BLaER1 (cell line): ENCODE data around the gene RAPGEF4.

ENCODE experiments used
- H3K27ac ChIP-seq: shearing (Covaris generic); formaldehyde crosslinking; 2 replicates; pipeline ENCODE4 v1.8.1; 2022
- H3K27me3 ChIP-seq: shearing (Covaris generic); formaldehyde crosslinking; 2 replicates; pipeline ENCODE4 v1.8.1; 2022
- H3K36me3 ChIP-seq: shearing (Covaris generic); formaldehyde crosslinking; 2 replicates; pipeline ENCODE4 v1.8.1; 2022
- H3K4me1 ChIP-seq: shearing (Covaris generic); formaldehyde crosslinking; 2 replicates; pipeline ENCODE4 v1.8.1; 2022
- H3K4me2 ChIP-seq: shearing (Covaris generic); formaldehyde crosslinking; 2 replicates; pipeline ENCODE4 v1.8.1; 2022
- H3K4me3 ChIP-seq: shearing (Covaris generic); formaldehyde crosslinking; 2 replicates; pipeline ENCODE4 v1.8.1; 2022
- H3K9ac ChIP-seq: shearing (Covaris generic); formaldehyde crosslinking; 2 replicates; pipeline ENCODE4 v1.8.1; 2022
- H3K9me3 ChIP-seq: shearing (Covaris generic); formaldehyde crosslinking; 2 replicates; pipeline ENCODE4 v1.8.1; 2022
- H4K20me1 ChIP-seq: shearing (Covaris generic); formaldehyde crosslinking; 2 replicates; pipeline ENCODE4 v1.8.1; 2022
- Cebpa-rat ChIP-seq: shearing (Covaris generic); IDR thresholded peaks from 2 replicates; pipeline ENCODE4 v1.8.1; 2022

Gene RAPGEF4

GRCh38 chr2:172889768-172890430 lies 154.3 kb downstream of the RAPGEF4 start:
- Histone ChIP-seq H3K4me1 (peaks cover 36% of the 10 kb centered on the region), H3K9ac (no peak overlapping the region; the same call in 1 of the 2 replicates), H3K4me2 (peak overlapping the region; percentile 64), H4K20me1 (no peaks in the 10 kb centered on the region), H3K27me3 (no peaks in the 10 kb centered on the region), H3K9me3 (no peaks in the 10 kb centered on the region), H3K36me3 (no peaks in the 10 kb centered on the region), H3K27ac (peak overlapping the region; percentile 40), H3K4me3 (peak overlapping the region; percentile 16; the same call in 1 of the 2 replicates)
- TF ChIP-seq Cebpa-rat: no peak

GRCh38 chr2:172893111-172893510 lies 157.5 kb downstream of the RAPGEF4 start:
- Histone ChIP-seq H3K4me3 (no peak overlapping the region), H3K36me3 (no peaks in the 10 kb centered on the region), H4K20me1 (no peaks in the 10 kb centered on the region), H3K9me3 (no peaks in the 10 kb centered on the region), H3K4me2 (no peak overlapping the region), H3K4me1 (peaks cover 36% of the 10 kb centered on the region), H3K27me3 (no peaks in the 10 kb centered on the region), H3K27ac (no peak overlapping the region), H3K9ac (no peak overlapping the region)
- TF ChIP-seq Cebpa-rat: no peak

- H3K4me2 ChIP-seq: no peak overlapping the region
- no peak overlapping the region for H3K9ac ChIP-seq
- no peaks in the 10 kb centered on the region for H4K20me1 ChIP-seq
- TF ChIP-seq Cebpa-rat: no peak
- H3K9me3 ChIP-seq: no peaks in the 10 kb centered on the region
- peaks cover 35% of the 10 kb centered on the region for H3K4me1 ChIP-seq
- no peaks in the 10 kb centered on the region for H3K36me3 ChIP-seq
- no peak overlapping the region for H3K4me3 ChIP-seq
- no peak overlapping the region for H3K27ac ChIP-seq
- no peaks in the 10 kb centered on the region for H3K27me3 ChIP-seq
Observed at GRCh38 chr2:172893671-172894070, 158.0 kb downstream of the RAPGEF4 start.

GRCh38 chr2:172894689-172895387 lies 159.2 kb downstream of the RAPGEF4 start:
- Histone ChIP-seq H3K4me1 (peaks cover 23% of the 10 kb centered on the region), H3K36me3 (no peaks in the 10 kb centered on the region), H4K20me1 (no peaks in the 10 kb centered on the region), H3K27ac (no peak overlapping the region), H3K9ac (no peak overlapping the region), H3K4me3 (no peak overlapping the region), H3K27me3 (no peaks in the 10 kb centered on the region), H3K9me3 (no peaks in the 10 kb centered on the region), H3K4me2 (no peak overlapping the region)
- no peak for TF ChIP-seq Cebpa-rat

- H3K27ac ChIP-seq: no peak overlapping the region
- H3K36me3 ChIP-seq: no peaks in the 10 kb centered on the region
- no peak overlapping the region for H3K9ac ChIP-seq
- H4K20me1 ChIP-seq: no peaks in the 10 kb centered on the region
- peaks cover 5% of the 10 kb centered on the region for H3K4me1 ChIP-seq
- no peak overlapping the region for H3K4me3 ChIP-seq
- TF ChIP-seq Cebpa-rat: no peak
- no peak overlapping the region for H3K4me2 ChIP-seq
- no peaks in the 10 kb centered on the region for H3K9me3 ChIP-seq
- H3K27me3 ChIP-seq: no peaks in the 10 kb centered on the region
Observed at GRCh38 chr2:172896661-172897081, 161.0 kb downstream of the RAPGEF4 start.

- Histone ChIP-seq H3K27me3 (no peaks in the 10 kb centered on the region), H4K20me1 (no peaks in the 10 kb centered on the region), H3K4me2 (no peak overlapping the region), H3K9ac (no peak overlapping the region), H3K9me3 (no peaks in the 10 kb centered on the region), H3K4me1 (peaks cover 17% of the 10 kb centered on the region), H3K4me3 (no peak overlapping the region), H3K27ac (no peak overlapping the region), H3K36me3 (no peaks in the 10 kb centered on the region)
- no peak for TF ChIP-seq Cebpa-rat
Observed at GRCh38 chr2:172900871-172901270, 165.2 kb downstream of the RAPGEF4 start.

GRCh38 chr2:172901913-172902312 lies 166.3 kb downstream of the RAPGEF4 start:
- Histone ChIP-seq H3K9ac (no peak overlapping the region), H3K4me1 (peaks cover 28% of the 10 kb centered on the region), H3K36me3 (no peaks in the 10 kb centered on the region), H4K20me1 (no peaks in the 10 kb centered on the region), H3K4me3 (no peak overlapping the region), H3K27me3 (no peaks in the 10 kb centered on the region), H3K27ac (no peak overlapping the region), H3K9me3 (no peaks in the 10 kb centered on the region), H3K4me2 (no peak overlapping the region)
- TF ChIP-seq Cebpa-rat: no peak

GRCh38 chr2:172904236-172904635 lies 168.6 kb downstream of the RAPGEF4 start:
- no peaks in the 10 kb centered on the region for H3K36me3 ChIP-seq
- H3K4me3 ChIP-seq: no peak overlapping the region
- no peaks in the 10 kb centered on the region for H3K27me3 ChIP-seq
- peaks cover 49% of the 10 kb centered on the region for H3K4me1 ChIP-seq
- no peak overlapping the region for H3K9ac ChIP-seq
- H3K4me2 ChIP-seq: peak overlapping the region; percentile 84; the same call in 1 of the 2 replicates
- TF ChIP-seq Cebpa-rat: no peak
- H3K27ac ChIP-seq: no peak overlapping the region
- H3K9me3 ChIP-seq: no peaks in the 10 kb centered on the region
- no peaks in the 10 kb centered on the region for H4K20me1 ChIP-seq

GRCh38 chr2:172905937-172906811 lies 170.5 kb downstream of the RAPGEF4 start:
- Histone ChIP-seq H3K4me1 (peaks cover 49% of the 10 kb centered on the region), H3K27ac (peak overlapping the region; percentile 66), H3K4me2 (peak overlapping the region; percentile 84), H3K9me3 (no peaks in the 10 kb centered on the region), H3K4me3 (no peak overlapping the region), H3K9ac (peak overlapping the region; percentile 1; the same call in 1 of the 2 replicates), H3K36me3 (no peaks in the 10 kb centered on the region), H4K20me1 (no peaks in the 10 kb centered on the region), H3K27me3 (no peaks in the 10 kb centered on the region)
- TF ChIP-seq Cebpa-rat: no peak

GRCh38 chr2:172908275-172908674 lies 172.6 kb downstream of the RAPGEF4 start:
- Histone ChIP-seq H3K27me3 (no peaks in the 10 kb centered on the region), H3K4me2 (no peak overlapping the region)

More at GRCh38 chr2:172908275-172908674, 172.6 kb downstream of the RAPGEF4 start:
- Histone ChIP-seq H4K20me1 (no peaks in the 10 kb centered on the region), H3K9ac (no peak overlapping the region), H3K36me3 (no peaks in the 10 kb centered on the region), H3K27ac (no peak overlapping the region), H3K4me1 (peaks cover 58% of the 10 kb centered on the region), H3K4me3 (no peak overlapping the region), H3K9me3 (no peaks in the 10 kb centered on the region)
- no peak for TF ChIP-seq Cebpa-rat
